ENCODE data around the gene NSF. TPM values are rescaled to one million over a fixed set of nuclear protein-coding genes. Genes with fewer than 3 reads are reported as not detected.
"Not testable (repeated sequence)": the region's sequence is repeated elsewhere in the genome, so short reads cannot be mapped to it uniquely, and the experiment has no call there.

Gene NSF
- total RNA-seq, 4 donors from 2014 or later = 28.9 to 61.9 (median 45.7) TPM

DNA sequence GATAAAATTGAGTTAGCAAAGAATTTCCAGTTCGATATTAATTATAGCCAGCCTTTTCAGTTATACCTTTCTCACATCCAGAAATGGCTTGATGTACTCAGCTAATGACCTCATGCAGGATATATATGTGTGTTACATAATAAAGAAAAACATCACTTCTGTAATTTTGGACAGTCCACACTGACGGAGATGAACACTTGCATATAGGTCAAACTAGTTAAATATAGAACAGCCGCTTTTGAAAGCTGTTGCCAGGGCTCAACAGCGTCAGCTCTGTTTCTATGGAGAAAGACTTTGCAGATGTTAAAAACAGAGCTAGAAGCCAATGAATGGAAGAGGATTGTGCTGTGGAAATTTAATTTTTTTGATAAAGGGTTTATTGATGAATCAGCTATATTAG, 94.8 kb downstream of the NSF start:
- H3K4me1 ChIP-seq; H3K9me3 ChIP-seq; DNase-seq; H3K4me3 ChIP-seq (replicated peaks in 1 of 3); intact Hi-C loops (cut with DNase I); H3K27me3 ChIP-seq; H3K36me3 ChIP-seq; H3K27ac ChIP-seq: not testable (repeated sequence)
- 86 to 100% methylated on average over 2 of the region's 4 CpGs for WGBS, 2 donors

- DNase-seq; H3K9me3 ChIP-seq; H3K36me3 ChIP-seq; intact Hi-C loops (cut with DNase I); H3K27me3 ChIP-seq; H3K27ac ChIP-seq; H3K4me1 ChIP-seq; H3K4me3 ChIP-seq (replicated peaks in 1 of 3): not testable (repeated sequence)
- WGBS, 2 donors = 88 to 100% methylated on average over 1 of the region's 3 CpGs
Measured at GRCh38 chr17:46692196-46692595, 101.7 kb downstream of the NSF start.

DNA sequence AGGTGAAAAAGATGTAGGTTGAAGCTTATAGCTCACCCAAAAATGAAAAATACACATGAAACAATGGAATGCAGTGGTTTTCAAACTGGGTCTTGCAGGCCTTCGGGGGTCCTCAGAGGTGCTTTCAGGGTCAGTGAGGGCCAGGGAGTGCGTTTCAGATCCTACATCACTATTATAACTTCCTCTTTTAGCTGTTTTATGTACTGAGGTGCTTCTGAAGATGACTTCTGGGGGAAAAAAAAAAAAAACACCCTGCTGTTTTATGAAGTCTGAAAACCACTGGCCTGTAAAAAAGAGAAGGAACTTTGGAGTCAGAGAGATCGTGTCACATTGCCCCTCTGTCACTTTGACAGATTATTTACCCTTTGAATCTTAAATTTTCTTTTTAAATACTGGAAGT, 102.8 kb downstream of the NSF start:
- H3K27ac ChIP-seq; H3K4me3 ChIP-seq (replicated peaks in 1 of 3); DNase-seq; H3K27me3 ChIP-seq; H3K9me3 ChIP-seq; H3K36me3 ChIP-seq; H3K4me1 ChIP-seq; intact Hi-C loops (cut with DNase I): not testable (repeated sequence)
- 85 to 86% methylated on average over 3 of the region's 3 CpGs for WGBS, 2 donors

- DNase-seq; H3K27ac ChIP-seq; H3K9me3 ChIP-seq; intact Hi-C loops (cut with DNase I); H3K36me3 ChIP-seq; H3K4me3 ChIP-seq (replicated peaks in 1 of 3); H3K27me3 ChIP-seq; H3K4me1 ChIP-seq: not testable (repeated sequence)
- no CpG with 5 or more reads among the region's 3 CpGs for WGBS, 2 donors
Measured at GRCh38 chr17:46696522-46696921, 106.1 kb downstream of the NSF start.

GRCh38 chr17:46699014-46699413, 108.5 kb downstream of the NSF start:
- H3K36me3 ChIP-seq; intact Hi-C loops (cut with DNase I); DNase-seq; H3K9me3 ChIP-seq; H3K27ac ChIP-seq; H3K4me3 ChIP-seq (replicated peaks in 1 of 3); H3K27me3 ChIP-seq; H3K4me1 ChIP-seq: not testable (repeated sequence)
- WGBS, 2 donors = no CpG with 5 or more reads among the region's 2 CpGs

GRCh38 chr17:46717999-46718398, 127.5 kb downstream of the NSF start:
- no peaks in the 10 kb centered on the region for H3K27me3 ChIP-seq
- 99 to 100% methylated on average over 4 of the region's 4 CpGs for WGBS, 2 donors
- no peak for DNase-seq
- H3K4me1 ChIP-seq = peaks cover 3 to 13% of the 10 kb centered on the region in 2 donors
- TF ChIP-seq POLR2A (IDR thresholded peaks at IDR 0.05) = no peak
- TF ChIP-seq CTCF (IDR thresholded peaks at IDR 0.05) = no peak
- H3K9me3 ChIP-seq = no peaks in the 10 kb centered on the region
- peaks cover 0 to 4% of the 10 kb centered on the region in 2 donors for H3K36me3 ChIP-seq
- intact Hi-C loops (cut with DNase I) = no loop called here
- no peak overlapping the region for H3K4me3 ChIP-seq (replicated peaks in 1 of 3)
- no peak overlapping the region for H3K27ac ChIP-seq

DNA sequence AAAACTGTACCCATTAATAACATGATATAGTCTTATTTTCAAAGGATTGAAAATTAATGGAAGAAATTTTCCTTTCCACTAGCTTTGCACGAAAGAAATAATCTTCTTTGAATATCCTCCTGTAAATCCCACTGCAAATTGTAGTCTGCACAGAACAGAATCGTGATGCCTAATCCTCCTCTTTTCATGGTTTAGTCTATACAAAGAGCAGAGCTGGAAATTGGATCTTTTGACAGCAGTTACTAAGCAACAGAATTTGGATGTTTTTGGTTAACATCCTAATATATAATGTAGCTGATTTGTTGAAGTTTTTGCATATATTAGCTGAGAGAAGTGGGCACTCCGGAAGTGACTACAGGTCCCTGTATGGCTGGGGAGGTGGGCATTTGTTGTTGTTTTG, 129.4 kb downstream of the NSF start:
- H3K4me3 ChIP-seq (replicated peaks in 1 of 3) = no peak overlapping the region
- peaks cover 0 to 4% of the 10 kb centered on the region in 2 donors for H3K36me3 ChIP-seq
- 61 to 69% methylated on average over 3 of the region's 3 CpGs for WGBS, 2 donors
- intact Hi-C loops (cut with DNase I) = no loop called here
- H3K9me3 ChIP-seq = no peaks in the 10 kb centered on the region
- TF ChIP-seq POLR2A (IDR thresholded peaks at IDR 0.05) (no peak), CTCF (IDR thresholded peaks at IDR 0.05) (no peak)
- peaks cover 3 to 13% of the 10 kb centered on the region in 2 donors for H3K4me1 ChIP-seq
- H3K27me3 ChIP-seq = no peaks in the 10 kb centered on the region
- DNase-seq = no peak
- H3K27ac ChIP-seq = no peak overlapping the region

DNA sequence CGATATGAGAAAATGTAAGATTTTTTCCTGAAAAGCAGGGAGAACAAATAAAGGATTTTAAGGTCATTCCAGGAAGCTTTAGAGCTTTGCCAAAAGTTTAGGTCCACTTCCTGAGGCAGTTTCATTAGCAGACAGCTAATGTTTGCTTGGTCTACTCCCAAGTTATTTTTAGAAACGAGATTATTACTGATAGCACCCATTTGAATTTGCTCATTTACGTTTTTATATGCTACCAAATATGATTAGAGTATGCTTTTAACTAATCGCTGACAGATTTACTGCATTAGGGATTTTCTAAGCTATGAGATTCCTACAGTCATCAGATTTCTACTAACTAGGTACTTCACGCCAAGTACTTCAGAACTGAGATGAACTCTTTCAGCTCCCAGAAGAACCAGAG, 129.9 kb downstream of the NSF start:
- Histone ChIP-seq H3K4me1 (peaks cover 3 to 13% of the 10 kb centered on the region in 2 donors), H3K36me3 (peaks cover 0 to 4% of the 10 kb centered on the region in 2 donors), H3K9me3 (no peaks in the 10 kb centered on the region), H3K4me3 (replicated peaks in 1 of 3) (no peak overlapping the region), H3K27ac (no peak overlapping the region), H3K27me3 (no peaks in the 10 kb centered on the region)
- TF ChIP-seq CTCF (IDR thresholded peaks at IDR 0.05) (no peak), POLR2A (IDR thresholded peaks at IDR 0.05) (no peak)
- 21 to 25% methylated on average over 5 of the region's 5 CpGs for WGBS, 2 donors
- intact Hi-C loops (cut with DNase I) = no loop called here
- DNase-seq = no peak
